ENCODE results near the gene LRWD1. TPM values are rescaled to one million over a fixed set of nuclear protein-coding genes. Genes with fewer than 3 reads are reported as not detected.

Gene LRWD1
- total RNA-seq: 22.5 and 27.0 TPM in 2 replicates

DNA sequence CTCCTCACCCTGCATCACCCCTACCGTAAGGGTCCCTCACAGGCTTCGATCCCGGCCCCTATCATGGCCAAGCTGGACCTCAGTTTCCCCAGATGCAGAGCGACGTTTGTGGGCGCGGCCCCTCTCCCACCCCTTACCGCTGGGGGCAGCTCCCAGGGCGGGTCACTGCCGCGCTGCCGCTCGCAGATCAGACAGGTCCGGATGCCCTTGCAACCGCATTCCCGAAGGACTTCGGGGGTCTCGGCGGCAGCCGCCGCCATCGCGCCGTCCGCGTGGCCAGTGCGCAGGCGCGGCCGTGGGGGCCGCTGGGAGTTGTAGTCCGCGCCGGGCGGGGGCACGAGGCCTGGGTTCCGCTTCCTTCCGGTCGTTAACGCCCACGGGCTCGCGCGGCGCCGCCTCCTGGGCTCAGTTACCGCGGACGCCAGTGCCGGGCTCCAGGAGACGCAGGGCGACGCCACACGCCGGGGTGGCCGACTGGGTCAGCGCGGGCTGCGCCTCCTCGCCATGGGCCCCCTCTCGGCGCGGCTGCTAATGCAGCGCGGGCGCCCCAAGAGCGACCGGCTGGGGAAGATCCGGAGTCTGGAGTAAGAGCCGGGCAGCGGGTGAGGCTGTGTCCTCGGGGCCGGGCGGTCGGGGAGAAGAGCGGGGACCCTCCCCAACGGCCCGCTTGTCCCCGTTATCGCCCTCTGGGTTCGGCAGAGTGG lies at the start of gene LRWD1, which contains the start of gene ALKBH4:
Gene LRWD1 (plus strand): TSS at position 408 of the 704 bp plus-strand sequence. CDS start 97 bp downstream, at position 505.
Gene ALKBH4 (minus strand): TSS at position 287 of the 704 bp plus-strand sequence. CDS start 27 bp downstream, at position 260.

DNA sequence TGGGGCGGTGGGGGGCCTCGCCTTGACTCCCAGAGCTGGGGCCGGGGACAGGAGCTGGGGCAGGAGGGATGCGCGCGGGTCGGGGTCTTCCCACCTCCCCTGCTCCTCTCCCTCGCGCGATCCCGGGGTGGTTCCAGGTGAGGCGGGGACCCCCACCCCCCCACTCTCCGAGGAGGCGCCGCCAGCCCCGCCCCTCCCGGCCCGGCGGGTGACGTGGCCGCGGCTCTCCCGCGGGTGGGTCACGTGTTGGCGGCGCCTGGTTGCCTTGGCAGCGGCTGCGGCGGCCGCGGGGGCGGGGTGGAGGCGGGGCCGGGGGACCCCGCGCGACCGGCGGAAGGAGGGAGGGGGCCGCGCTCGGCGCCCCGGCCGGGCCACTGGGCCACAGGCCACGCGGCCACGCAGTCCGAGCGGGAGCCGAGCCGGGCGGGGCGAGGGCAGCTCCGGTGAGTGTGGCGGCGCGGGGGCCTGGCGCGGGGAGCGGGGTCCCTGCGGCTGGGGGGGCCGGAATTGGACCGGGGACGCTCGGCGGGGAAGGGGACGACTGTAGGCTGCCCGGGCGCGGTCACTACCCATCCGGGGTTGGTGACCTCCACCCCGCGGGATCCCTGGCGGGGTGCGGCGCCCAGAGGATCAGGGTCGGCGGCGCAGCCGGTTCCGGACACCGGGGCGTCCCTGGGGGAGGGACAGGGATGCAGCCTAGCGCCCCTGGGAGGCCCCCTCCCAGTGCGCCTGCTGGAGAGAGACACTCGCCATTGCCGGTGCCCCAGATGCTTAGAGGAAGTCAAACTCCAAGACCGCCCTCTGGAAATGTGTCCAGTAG lies 31.4 kb upstream of the LRWD1 start, which contains the start of gene ORAI2:
Gene ORAI2 (plus strand): TSS at position 357 of the 820 bp plus-strand sequence. CDS start 5,382 bp downstream, outside the sequence.

DNA sequence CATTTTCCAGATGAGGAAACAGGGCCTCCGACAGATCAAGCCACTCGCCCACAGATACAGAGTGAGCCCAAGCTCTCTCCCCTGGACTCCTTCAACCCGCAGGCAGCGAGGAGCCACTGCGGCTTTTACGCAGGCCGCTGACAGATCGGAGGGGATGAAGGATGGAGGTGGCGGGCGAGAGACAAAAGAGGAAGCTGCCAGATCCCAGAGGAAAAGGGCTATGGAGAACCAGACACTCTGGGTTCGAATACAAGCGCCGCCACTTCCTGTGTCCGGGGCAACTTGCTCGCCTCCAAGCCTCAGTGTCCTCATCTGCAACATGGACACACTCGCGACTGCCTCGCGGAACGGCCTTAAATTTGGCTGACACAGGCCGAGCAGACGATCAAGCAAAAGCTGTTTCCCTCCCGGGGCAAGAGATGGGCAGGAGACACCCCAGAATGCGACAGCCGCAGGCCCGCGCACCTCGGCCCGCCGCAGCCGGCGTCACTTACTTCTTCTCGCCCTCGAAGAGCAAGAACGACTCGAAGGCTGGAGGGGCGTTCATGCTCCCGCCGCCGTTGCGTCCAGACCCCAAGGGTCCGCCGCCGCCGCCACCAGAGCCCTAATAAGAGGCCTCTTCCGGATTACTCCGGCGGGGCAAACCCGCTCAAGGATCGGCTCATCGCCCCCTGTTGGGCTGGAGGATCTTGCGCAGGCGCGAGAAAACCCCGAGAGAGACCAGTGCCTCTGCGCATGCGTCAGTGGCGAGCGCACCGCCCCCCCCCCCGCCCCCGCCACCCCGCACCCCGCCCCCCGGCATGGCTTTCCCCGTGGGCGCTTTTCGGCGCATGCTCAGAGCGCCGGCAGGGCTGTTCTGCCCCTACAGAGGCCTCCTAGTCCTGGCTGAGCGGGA lies 13.8 kb downstream of the LRWD1 start, which contains the start of gene POLR2J:
Gene POLR2J (minus strand): TSS at position 609 of the 895 bp plus-strand sequence. CDS start 62 bp downstream, at position 547.

DNA sequence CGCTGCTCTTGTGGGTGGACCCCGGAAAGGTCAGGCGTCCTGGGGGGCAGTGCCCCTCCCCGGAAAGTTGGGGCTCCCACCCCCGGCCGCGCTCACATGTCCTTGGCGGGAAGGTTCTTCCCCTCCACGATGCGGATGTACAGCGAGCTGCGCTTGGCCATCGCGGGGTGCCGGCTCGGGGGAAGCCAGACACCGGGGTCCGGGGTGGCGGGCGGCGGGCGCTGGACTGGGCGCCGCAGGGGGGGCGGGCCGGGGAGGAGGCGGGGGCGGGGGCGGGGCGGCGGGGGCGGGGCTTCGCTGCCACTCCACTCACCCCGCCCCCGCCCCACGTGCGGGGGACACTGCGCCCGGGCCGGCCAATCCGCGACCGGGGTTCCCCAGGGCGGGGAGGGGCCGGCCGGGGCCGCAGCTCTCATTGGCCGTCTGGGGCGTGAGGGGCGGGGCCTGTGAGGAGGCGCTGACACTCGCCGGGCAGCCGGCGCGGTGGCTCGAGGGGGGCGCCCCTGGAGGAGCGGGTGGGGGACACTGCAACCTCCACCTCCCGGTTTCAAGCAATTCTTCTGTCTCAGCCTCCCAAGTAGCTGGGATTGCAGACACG lies 52.9 kb downstream of the LRWD1 start, which contains the start of gene RASA4B:
Gene RASA4B (minus strand): TSS at position 228 of the 598 bp plus-strand sequence. CDS start 67 bp downstream, at position 161.

Other genes starting within 250 kb of the LRWD1 start
- 2.4 and 5.1 TPM in 2 replicates for gene SH2B2, start 178.1 kb upstream of the LRWD1 start, total RNA-seq
- not detected in 2 replicates for gene SPDYE6, start 108.5 kb upstream of the LRWD1 start, total RNA-seq
- gene PRKRIP1, start 68.6 kb upstream of the LRWD1 start, total RNA-seq: 14.4 and 16.0 TPM in 2 replicates
- gene ORAI2, start 31.4 kb upstream of the LRWD1 start, total RNA-seq: 7.5 and 13.2 TPM in 2 replicates
- gene ALKBH4, start 121 bp upstream of the LRWD1 start, total RNA-seq: 6.5 and 8.0 TPM in 2 replicates
- 26.8 and 37.6 TPM in 2 replicates for gene POLR2J, start 13.9 kb downstream of the LRWD1 start, total RNA-seq
- gene RASA4B, start 52.8 kb downstream of the LRWD1 start, total RNA-seq: 0.85 and 1.0 TPM in 2 replicates
- 2.4 and 72.2 TPM in 2 replicates for gene UPK3BL2, start 78.7 kb downstream of the LRWD1 start, total RNA-seq
- gene SPDYE2, start 86.2 kb downstream of the LRWD1 start, total RNA-seq: not detected in 2 replicates
- 10.3 and 10.9 TPM in 2 replicates for gene POLR2J3, start 107.6 kb downstream of the LRWD1 start, total RNA-seq
- 1.7 and 2.9 TPM in 2 replicates for gene RASA4, start 151.8 kb downstream of the LRWD1 start, total RNA-seq
- gene UPK3BL1, start 177.8 kb downstream of the LRWD1 start, total RNA-seq: 40.0 and 90.6 TPM in 2 replicates
- gene SPDYE2B, start 185.3 kb downstream of the LRWD1 start, total RNA-seq: not detected in 2 replicates
- gene POLR2J2, start 206.7 kb downstream of the LRWD1 start, total RNA-seq: 1.2 and 1.4 TPM in 2 replicates

All from nasal cavity respiratory epithelium epithelial cell of viscerocranial mucosa (primary cell).